Adrenal gland (tissue), 5 donors: Measurements from ENCODE around the gene SEPHS1.

Experiments used
- POLR2A ChIP-seq, 2 donors: fragments of 450-650 bp; IDR thresholded peaks; one replicate each; pipeline ENCODE4 v1.6.1; 2017; ENCODE audit warnings: antibody characterized with exemption in 2 of 2, mild to moderate bottlenecking in 2 of 2, moderate library complexity in 1 of 2
- TF ChIP-seq, protein P1 (sequence below), 6 experiments: fragments of 450-650 bp in 4 of 6; fragments of 200-600 bp in 2 of 6; sonication (generic) in 1 of 6; IDR thresholded peaks; 1 replicate in 5 of 6; 2 replicates in 1 of 6; pipeline versions ENCODE4 v1.5.1 to v1.8.0; 2016 to 2021; ENCODE audit warnings: antibody characterized with exemption in 6 of 6, mild to moderate bottlenecking in 2 of 6, moderate library complexity in 1 of 6
- donor health status: DM: no; HTN: no; CAD: no.

GRCh38 chr10:13348216-13349017 is at the start of gene SEPHS1:
- TF ChIP-seq, protein P1, sequence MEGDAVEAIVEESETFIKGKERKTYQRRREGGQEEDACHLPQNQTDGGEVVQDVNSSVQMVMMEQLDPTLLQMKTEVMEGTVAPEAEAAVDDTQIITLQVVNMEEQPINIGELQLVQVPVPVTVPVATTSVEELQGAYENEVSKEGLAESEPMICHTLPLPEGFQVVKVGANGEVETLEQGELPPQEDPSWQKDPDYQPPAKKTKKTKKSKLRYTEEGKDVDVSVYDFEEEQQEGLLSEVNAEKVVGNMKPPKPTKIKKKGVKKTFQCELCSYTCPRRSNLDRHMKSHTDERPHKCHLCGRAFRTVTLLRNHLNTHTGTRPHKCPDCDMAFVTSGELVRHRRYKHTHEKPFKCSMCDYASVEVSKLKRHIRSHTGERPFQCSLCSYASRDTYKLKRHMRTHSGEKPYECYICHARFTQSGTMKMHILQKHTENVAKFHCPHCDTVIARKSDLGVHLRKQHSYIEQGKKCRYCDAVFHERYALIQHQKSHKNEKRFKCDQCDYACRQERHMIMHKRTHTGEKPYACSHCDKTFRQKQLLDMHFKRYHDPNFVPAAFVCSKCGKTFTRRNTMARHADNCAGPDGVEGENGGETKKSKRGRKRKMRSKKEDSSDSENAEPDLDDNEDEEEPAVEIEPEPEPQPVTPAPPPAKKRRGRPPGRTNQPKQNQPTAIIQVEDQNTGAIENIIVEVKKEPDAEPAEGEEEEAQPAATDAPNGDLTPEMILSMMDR (IDR thresholded peaks at IDR 0.05), result peak in 1 of 6 experiments; percentile 9
- peak in 1 of 2 donors; percentile 51 for TF ChIP-seq POLR2A (IDR thresholded peaks at IDR 0.05)
